Neural cell (in vitro differentiated cells): ENCODE data around the gene PIGL.

Experiments
- EP300 ChIP-seq: fragments of 450-650 bp; conservative IDR thresholded peaks from 2 replicates; pipeline ENCODE4 v1.6.1; 2014; ENCODE audit warnings: antibody characterized with exemption, mild to moderate bottlenecking, moderate library complexity; ENCODE audit not compliant: poor library complexity, severe bottlenecking
- EZH2 ChIP-seq: fragments of 200-600, 300-800 bp; shearing (Covaris generic), sonication (generic); IDR thresholded peaks from 2 replicates; pipeline ENCODE4 v1.6.1; 2014; ENCODE audit warnings: antibody characterized with exemption, low read length, borderline replicate concordance, mild to moderate bottlenecking; ENCODE audit not compliant: insufficient read depth, poor library complexity, severe bottlenecking
- POLR2AphosphoS5 ChIP-seq: IDR thresholded peaks from 2 replicates; pipeline ENCODE4 v1.6.1; 2012
- TAF1 ChIP-seq: IDR thresholded peaks from 2 replicates; pipeline ENCODE4 v1.6.1; 2012; ENCODE audit warnings: low read depth
- TF ChIP-seq, protein P1 (sequence below): fragments of 450-650 bp; IDR thresholded peaks from 2 replicates; pipeline ENCODE4 v1.5.1; 2014; ENCODE audit warnings: antibody characterized with exemption, mild to moderate bottlenecking, moderate library complexity; ENCODE audit not compliant: poor library complexity, severe bottlenecking

DNA sequence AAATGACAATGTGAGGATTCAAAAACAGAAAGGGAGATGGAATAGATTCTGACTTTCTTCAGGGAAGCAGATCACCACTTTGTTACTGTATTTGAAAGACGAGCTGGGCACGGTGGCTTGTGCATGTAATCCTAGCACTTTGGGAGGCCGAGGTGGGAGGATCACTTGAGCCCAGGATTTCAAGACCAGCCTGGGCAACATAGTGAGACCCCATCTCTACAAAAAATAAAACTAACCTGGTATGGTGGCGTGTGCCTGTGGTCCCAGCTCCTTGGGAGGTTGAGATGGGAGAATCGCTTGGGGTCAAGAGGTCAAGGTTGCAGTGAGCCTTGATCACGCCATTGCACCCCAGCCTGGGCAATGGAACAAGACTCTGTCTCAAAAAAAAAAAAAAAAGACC lies 34.0 kb downstream of the PIGL start:
- TF ChIP-seq, protein P1, sequence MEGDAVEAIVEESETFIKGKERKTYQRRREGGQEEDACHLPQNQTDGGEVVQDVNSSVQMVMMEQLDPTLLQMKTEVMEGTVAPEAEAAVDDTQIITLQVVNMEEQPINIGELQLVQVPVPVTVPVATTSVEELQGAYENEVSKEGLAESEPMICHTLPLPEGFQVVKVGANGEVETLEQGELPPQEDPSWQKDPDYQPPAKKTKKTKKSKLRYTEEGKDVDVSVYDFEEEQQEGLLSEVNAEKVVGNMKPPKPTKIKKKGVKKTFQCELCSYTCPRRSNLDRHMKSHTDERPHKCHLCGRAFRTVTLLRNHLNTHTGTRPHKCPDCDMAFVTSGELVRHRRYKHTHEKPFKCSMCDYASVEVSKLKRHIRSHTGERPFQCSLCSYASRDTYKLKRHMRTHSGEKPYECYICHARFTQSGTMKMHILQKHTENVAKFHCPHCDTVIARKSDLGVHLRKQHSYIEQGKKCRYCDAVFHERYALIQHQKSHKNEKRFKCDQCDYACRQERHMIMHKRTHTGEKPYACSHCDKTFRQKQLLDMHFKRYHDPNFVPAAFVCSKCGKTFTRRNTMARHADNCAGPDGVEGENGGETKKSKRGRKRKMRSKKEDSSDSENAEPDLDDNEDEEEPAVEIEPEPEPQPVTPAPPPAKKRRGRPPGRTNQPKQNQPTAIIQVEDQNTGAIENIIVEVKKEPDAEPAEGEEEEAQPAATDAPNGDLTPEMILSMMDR = no peak
- no peak for TF ChIP-seq EZH2
- no peak for TF ChIP-seq TAF1
- TF ChIP-seq POLR2AphosphoS5 = no peak
- TF ChIP-seq EP300 = no peak
